GM12878 (cell line): ENCODE results near the gene TMEM41B. TPM values are rescaled to one million over a fixed set of nuclear protein-coding genes. Genes with fewer than 3 reads are reported as not detected.
A peak's percentile ranks its signal among the peaks of the same experiment; 100 is the strongest.

Experiments used
- BACH1 ChIP-seq: fragments of 450-650 bp; IDR thresholded peaks from 2 replicates; pipeline ENCODE4 v1.6.1; 2017; ENCODE audit warnings: mild to moderate bottlenecking, borderline replicate concordance
- CEBPZ ChIP-seq: fragments of 150-350 bp; IDR thresholded peaks from 2 replicates; pipeline ENCODE4 v1.6.1; 2016; ENCODE audit warnings: low read depth, low read length
- CTCF ChIP-seq, 3 experiments: IDR thresholded peaks in 2 of 3; conservative IDR thresholded peaks in 1 of 3; 2 replicates each; pipeline ENCODE4 v1.5.1; 2011; ENCODE audit warnings: low read depth in 3 of 3, low read length in 3 of 3, mild to moderate bottlenecking in 3 of 3, control low read depth in 2 of 3, moderate library complexity in 2 of 3, inconsistent platforms in 1 of 3, mixed read lengths in 1 of 3; ENCODE audit not compliant: control insufficient read depth in 2 of 3, insufficient read depth in 1 of 3; ENCODE audit errors: extremely low read depth in 1 of 3
- NRF1 ChIP-seq: conservative IDR thresholded peaks from 2 replicates; pipeline ENCODE4 v1.6.1; 2011; ENCODE audit warnings: mild to moderate bottlenecking, low read depth, low read length, improper control_type of control experiment
- POLR2A ChIP-seq: IDR thresholded peaks from 2 replicates; pipeline ENCODE4 v1.6.1; 2011; ENCODE audit warnings: low read depth, mild to moderate bottlenecking, low read length
- RELA ChIP-seq: fragments of 450-650 bp; IDR thresholded peaks from 2 replicates; pipeline ENCODE4 v1.8.0; 2014; ENCODE audit warnings: borderline replicate concordance; ENCODE audit not compliant: partially characterized antibody
- RELB ChIP-seq: fragments of 450-650 bp; IDR thresholded peaks from 2 replicates; pipeline ENCODE4 v1.6.1; 2017; ENCODE audit warnings: low read depth, mild to moderate bottlenecking, moderate library complexity
- ZBTB11 ChIP-seq: fragments of 450-650 bp; formaldehyde crosslinking; IDR thresholded peaks from 2 replicates; pipeline ENCODE4 v1.5.0; 2022; ENCODE audit warnings: mild to moderate bottlenecking, missing genetic modification characterization
- ZNF687 ChIP-seq: fragments of 450-650 bp; IDR thresholded peaks from 2 replicates; pipeline ENCODE4 v1.6.1; 2017; ENCODE audit warnings: mild to moderate bottlenecking, moderate library complexity
- polyA plus RNA-seq, 11 experiments: library from polyadenylated mRNA; depleted of rRNA in 4 of 11; unstranded in 6 of 11; stranded (reverse) in 5 of 11; fragments of >200 nt; fragmentation: Nextera tagmentation in 4 of 11; fragmentation: Illumina TruSeq in 1 of 11; extraction: Ambion mirVana in 4 of 11; extraction: Trizol in 1 of 11; gene quantifications; 1 replicate in 1 of 11; 2 replicates in 10 of 11; pipeline versions ENCODE4 v1.2.1 to v1.2.3, GENCODE V29; 2011 to 2016; ENCODE audit warnings: inconsistent platforms in 2 of 11, missing spikeins in 2 of 11, low read depth in 1 of 11
- total RNA-seq, 4 experiments: library from RNA; depleted of rRNA in 3 of 4; stranded (reverse); fragments of >200 nt in 3 of 4; fragmentation: Illumina TruSeq in 1 of 4; extraction: Trizol in 1 of 4; gene quantifications; 2 replicates each; pipeline versions ENCODE4 v1.2.1 to v1.2.3, GENCODE V29; 2013 to 2021

TMEM41B gene
- total and polyA plus RNA-seq, 10 of the 15 experiments (the other 5 are each of a cell fraction or from before 2014, with no cell fraction given) = 8.0 to 31.0 (median 20.5) TPM

GRCh38 chr11:9314291-9315077 is at the start of gene TMEM41B (continued):
- no peak for TF ChIP-seq CTCF (IDR thresholded peaks at IDR 0.05 in 2 of 3, conservative IDR thresholded peaks at IDR 0.05 in 1 of 3; ENCODE audit: control insufficient read depth in 2 of 3, extremely low read depth in 1 of 3, insufficient read depth in 1 of 3, low read depth in 3 of 3, low read length in 3 of 3)
- no peak for TF ChIP-seq ZBTB11 (CRISPR knock-in tag)
- TF ChIP-seq BACH1 = peak; percentile 79; the same call in 1 of the 2 replicates
- no peak for TF ChIP-seq CEBPZ
- TF ChIP-seq ZNF687 = peak; percentile 69
- peak; percentile 71 for TF ChIP-seq NRF1
- TF ChIP-seq POLR2A = peak; percentile 96
- TF ChIP-seq RELA = no peak
- peak; percentile 34; the same call in 1 of the 2 replicates for TF ChIP-seq RELB
